ENCODE results near the gene CFAP410.

Gene CFAP410

DNA sequence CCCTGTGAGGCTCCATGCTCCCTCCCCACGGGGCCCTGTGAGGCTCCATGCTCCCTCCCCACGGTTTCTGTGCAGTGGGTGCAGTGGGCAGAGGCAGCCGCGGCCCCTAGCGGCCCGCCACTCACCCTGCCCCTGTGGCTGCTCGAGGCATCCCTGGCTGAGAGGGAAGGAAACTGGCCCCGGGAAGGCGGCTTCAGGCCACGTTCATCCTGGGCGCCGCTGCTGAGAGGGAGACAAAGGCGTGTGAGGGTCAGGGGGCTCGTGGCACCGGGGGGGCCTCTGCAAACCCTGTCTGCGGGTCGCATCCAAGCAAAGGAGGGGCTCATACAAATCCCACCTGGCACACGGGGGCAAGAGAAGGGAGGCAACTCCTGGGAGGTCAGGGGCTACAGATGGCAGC is 8.5 kb downstream of the CFAP410 start:
- no peak for DNase-seq

DNA sequence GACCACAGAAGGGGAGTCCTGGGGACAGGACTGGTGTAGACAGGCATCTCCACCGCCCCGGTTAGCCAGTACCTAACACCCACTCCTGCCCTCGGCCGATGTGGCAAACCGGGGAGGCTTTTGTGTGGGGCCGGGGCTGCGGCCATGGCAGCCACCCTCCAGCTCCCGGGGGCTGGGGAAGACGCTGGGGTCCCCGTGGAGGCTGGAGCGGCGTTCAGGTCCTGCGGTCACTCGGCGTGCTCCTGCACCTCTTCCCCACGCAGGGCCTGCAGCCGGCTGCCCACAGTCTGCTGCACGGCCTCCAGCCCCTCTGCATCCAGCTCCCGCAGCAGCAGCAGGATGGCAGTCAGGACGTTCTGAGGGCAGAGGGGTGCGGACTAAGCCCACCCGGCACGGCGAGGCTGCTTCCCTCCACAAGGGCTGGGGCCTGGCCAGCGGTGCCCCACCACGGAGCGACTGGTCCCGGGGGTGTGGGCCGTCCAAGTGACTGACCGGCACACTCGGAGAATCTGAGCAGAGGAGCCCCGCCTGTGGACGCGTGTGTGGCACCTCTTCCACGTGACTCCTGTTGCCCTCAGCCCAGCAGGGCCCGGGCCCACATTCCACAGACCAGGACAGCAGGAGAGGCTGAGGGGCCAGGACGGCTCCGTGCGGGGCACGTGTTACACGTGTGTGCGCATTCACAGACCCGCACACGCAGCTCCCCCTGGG is 9.1 kb downstream of the CFAP410 start:
- no peak for DNase-seq

DNA sequence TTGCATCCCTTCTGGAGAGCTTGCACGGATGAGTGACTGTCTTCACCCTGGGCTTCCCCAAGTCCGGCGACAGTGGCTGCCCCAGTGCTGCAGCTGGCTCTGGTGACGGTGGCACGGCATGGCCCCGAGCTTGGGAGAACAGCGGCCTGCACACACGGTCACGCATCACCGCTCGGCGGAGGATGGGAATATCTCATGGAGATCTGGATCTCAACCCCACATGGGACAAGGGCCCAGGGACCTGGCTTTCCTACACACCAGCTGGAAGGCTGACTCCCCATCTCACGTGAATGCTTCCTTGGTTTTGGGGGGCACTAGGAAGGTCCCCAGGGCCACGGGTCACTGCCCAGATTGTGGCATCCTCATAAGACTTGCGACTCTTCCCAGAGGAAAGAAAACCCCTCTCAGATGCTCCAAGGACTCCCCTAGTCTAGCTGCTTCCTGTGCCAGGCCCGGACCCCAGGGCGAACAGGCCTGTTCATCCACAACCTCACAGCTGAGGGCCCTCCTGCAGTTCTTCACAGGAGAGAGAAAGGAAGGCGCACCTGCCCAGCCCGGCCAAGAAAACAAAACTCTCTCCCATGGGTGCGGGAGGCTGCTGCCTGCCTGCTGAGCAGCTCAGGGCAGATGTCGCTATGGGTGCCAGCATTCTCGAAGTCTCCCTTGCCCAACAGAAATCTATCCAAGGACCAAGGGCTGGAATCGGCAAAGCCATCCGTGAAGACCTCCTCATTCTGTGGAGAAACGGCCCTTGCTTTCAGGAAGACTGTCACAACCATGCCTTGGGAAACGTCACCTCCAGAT is 9.9 kb downstream of the CFAP410 start:
- no peak for DNase-seq

DNA sequence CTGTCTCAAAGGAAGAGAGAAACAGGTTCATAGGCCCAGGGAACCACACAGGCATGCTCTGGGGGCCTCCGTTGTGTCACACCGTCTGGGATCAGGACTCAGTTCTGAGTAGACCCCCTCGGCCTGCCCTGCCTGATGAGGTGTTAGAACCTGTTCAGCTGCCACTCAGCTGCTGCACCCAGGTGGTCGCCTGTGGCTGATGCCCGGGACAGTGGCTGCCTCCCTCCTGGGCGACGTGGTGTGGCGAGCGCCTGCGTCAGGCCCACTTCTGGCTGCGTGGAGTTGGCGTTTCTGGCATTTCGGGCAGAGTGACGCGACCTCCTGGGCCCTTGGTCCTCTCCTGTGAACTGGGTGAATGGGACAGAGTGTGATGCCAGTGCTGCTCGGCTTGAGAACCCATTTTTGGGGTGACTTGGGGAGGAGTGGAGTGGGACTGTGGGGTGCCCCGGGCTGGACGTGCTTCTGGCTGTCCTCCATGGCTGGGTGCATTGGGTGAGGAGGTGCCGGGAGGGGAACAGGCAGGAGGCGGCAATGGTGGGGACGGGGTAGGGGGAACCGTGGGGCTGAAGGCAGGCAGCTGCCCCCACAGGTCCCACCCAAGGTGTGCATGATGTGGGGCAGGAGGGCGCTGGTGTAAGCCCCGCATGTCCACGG is 10.8 kb downstream of the CFAP410 start:
- no peak for DNase-seq

DNA sequence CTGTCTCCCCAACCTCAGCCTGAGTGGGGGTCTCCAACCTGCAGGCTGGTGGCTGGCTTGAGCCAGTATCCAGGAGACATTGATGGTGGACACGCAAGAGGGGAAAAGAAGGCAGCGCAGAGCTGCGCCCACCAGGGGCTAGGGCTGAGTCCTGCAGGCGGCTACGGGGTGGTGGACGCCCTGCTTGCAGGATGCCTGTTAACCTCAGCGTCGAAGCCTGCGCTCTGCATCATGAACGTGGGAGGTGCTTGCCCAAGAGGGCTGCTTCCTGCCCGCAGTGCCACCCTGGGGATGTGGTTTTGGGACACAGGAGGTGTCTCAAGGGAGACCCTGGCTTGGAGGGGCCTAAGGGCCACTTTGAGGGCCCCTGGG is 11.6 kb downstream of the CFAP410 start:
- no peak for DNase-seq

DNA sequence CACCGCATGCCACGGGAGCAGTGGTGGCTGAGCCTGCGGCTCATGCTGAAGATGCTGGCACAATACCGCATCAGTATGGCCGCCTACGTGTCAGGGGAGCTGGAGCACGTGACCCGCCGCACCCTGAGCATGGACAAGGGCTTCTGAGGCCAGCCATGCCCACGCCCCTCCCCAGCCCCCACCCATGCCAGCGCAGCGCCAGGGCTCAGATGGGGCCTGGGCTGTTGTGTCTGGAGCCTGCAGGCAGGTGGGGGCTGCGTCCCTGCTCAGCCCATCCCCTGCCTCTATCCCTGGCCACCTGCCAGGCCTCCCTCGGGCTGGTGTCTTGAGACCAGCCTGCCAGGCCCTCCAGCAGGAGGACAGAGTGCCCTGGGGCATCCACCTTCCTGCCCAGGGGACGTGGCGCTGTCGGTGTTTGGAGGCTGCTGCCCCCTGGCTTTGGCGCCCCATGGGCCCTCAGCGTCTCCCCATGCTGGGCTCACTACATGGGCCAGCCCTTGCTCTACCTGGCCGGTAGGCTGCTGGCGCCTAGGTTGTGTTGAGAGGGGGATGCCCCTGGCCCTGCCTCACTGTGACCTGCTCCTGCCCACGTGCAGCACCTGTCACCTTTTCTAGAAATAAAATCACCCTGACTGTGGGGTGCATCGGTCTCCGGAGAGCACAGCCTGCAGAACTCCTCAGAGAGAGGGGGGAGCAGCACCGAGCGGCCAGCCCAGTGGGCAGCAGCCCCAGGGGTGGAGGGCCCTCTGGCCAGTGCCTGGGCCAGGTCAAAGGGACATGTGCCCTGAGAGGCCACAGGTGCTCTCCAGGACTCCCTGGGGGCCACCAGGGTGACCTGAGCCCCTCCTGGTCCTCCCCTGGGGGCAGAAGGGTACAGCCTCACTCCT is 12.2 kb downstream of the CFAP410 start:
- DNase-seq: no peak

DNA sequence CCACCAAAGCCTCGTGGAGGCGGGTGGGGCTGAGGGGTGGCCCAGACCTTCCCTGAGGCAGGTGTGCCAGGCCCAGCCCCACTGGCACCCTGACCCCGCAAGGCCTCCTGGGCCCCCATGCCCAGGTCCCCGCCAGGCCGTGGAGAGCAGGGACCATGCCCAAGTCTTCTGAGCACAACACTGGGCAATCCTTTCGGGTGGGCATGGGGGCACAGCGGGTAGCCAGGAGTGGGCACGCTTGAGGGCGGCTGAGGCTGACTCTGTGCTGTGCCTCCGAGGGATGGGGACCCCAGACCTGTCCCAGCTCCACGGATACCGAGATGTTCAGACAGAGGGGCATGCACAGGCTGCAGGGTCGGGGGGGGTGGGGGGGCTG is 12.9 kb downstream of the CFAP410 start:
- no peak for DNase-seq

DNA sequence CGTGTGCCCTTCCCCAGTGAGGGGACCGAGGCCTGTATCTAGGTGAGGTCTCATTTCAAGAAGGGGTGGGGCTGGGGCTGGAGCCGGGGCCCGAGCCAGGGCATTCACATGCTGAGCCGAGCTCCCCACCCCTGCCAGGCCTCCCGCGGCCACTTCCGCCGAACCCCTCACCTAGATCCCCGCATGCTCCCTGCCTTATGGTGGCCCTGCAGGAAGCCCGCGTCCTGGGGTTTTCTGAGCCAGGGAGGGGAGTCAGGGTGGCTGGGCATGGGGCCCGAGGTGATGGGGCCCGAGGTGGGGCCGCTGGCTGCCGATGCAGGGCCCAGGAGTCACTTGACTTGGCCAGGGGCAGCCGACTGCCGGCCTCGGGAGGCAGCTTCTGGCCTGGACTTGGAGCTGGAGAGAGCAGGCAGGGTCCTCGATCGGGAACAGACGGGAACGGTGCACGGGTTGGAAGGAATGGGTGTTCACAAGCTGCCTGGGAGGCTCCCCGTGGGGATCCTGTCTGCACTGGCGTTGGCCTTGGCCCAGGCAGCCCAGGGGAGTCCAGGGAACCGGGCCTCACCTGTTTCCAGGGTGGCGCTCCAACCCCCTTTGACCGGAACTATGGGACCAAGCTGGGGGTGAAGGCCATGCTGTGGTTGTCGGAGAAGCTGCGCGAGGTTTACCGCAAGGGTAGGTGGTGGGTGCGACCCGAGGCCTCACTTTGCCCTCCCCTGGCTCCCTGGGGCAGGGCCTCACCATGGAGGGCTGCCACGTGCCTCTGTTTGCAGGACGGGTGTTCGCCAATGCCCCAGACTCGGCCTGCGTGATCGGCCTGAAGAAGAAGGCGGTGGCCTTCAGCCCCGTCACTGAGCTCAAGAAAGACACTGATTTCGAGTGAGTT is 13.6 kb downstream of the CFAP410 start:
- DNase-seq: no peak

DNA sequence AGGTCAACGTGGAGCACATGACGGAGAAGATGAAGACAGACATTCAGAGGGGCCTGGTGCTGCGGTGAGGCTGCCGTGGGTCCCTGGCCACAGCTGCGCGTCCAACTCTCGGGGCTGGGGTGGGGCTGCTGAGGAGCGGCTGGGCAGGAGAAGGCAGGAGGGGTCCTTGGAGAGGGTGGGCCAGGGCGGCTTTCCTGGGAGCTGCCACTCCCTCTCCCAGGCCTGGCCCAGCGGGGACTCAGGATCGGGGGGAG is 14.4 kb downstream of the CFAP410 start:
- DNase-seq: no peak

DNA sequence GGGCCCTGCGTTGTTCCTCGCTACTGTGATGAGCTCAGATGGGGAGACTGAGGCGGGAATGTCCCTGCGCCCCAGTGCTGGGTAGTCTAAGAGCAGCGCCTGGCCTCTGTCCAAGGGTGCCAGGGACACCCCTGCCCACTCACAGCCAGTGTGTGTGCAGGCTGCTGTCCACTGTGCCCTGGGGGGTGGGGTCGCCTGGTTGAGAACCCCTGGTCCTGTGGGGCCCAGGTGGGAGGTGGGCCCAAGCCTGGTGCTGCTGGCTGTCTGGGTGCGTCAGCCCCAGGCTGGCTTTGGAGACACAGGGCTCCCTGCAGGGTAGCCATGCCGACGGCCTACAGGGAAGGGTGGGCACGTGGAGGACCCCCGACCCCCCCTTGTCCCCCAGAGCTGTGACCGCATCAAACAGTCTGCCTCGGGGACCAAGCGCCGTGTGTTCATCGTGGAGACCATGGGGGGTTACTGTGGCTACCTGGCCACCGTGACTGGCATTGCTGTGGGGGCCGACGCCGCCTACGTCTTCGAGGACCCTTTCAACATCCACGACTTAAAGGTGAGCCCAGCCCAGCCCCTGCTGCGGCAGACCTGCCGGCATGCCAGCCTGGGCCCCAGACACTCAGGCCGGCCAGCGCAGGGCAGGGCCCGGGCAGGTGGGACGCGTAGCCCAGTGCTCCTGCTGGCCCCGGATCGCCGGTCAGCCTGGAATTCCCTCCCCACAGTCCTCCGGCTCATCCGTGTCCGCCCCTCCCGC is 14.9 kb downstream of the CFAP410 start:
- DNase-seq: no peak

DNA sequence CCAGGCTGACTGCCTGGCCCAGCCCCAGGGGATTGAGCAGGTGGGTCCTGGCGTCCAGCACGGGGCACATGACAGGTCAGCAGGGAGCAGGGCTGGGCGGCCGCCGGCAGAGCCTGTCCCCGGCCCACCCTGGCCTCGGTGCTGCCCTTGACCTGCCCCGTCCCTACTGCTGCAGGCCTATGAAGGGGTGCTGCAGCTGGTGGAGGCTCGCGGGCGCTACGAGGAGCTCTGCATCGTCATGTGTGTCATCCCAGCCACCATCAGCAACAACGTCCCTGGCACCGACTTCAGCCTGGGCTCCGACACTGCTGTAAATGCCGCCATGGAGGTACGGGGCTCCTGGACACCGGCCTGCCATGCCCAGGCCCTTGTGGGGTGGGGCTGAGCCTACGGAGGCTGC is 15.6 kb downstream of the CFAP410 start:
- DNase-seq: no peak

DNA sequence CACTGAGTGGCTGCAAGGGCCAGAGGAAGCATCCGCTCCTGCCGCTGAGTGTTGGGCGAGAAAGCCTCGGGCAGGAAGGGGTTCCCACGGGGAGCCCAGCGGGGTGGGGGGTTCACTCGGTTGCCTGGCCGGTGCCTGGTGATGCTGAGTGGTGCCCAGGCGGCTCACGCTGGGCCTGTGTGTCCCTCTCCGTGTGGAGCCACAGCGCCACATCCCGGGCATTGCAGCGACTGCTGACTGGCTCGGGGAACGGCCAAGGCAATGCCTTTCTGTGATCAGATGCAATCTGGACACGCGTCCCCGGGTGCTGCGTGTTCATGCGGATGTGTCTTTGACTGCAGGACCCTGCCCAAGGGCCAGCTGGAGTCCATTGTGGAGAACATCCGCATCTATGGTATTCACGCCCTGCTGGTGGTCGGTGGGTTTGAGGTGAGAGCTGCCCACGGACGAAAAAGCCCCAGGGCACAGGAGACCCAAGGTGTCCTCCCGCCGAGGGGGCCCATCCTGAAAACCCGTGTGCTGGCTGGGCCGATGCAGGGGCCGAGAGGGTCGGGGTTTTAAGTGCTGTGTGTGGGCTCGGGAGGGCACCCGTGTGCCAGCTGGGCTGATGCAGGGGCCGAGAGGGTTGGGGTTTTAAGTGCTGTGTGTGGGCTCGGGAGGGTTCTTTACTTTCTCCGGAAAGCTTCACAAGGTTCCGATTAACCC is 16.4 kb downstream of the CFAP410 start:
- DNase-seq: no peak

DNA sequence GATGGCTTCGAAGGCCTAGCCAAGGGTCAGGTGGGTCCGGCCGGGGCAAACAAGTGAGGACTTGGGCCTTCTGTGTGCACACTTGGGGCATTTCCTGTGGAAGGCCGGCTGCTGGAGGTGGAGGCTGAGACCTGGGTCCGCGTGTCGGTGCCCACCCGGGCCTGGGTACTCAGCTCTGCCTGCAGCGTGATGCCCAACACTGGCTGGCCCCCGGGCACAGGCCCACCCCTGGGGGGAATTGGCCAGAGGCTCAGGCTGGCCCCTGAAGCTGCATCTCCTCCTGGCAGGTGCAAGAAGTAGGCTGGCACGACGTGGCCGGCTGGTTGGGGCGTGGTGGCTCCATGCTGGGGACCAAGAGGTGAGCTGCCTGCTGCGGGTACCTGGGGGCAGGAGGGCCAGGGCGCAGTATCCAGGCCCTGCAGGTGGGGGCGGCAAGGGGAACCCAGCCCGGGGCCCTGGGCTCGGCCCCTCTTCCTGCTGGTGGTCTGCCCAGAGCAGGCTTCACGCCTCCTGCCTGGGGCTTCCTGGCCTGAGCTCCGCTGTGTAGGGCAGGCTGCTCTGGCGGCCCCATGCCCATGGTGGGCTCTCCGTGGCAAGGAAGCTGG is 17.2 kb downstream of the CFAP410 start:
- DNase-seq: no peak

DNA sequence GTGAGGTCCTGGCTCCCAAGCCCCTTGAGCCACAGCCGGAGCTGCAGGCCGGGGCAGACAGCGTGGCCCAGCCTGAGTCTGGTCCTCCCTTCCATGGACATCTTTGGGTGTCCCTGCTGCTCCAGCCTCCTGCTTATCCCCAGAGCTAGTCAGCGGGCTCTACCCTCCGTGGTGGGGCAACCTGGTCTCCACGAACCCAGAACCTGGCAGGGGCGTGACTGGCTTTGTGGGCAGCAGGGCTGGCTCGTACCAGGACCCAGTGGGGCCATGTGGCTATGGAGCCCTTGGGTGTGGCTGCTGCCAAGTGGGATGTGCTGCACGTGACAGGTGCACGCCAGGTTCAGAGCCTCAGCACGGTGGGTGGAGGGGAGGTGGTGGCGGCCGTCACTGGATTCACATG is 18.3 kb downstream of the CFAP410 start:
- no peak for DNase-seq

DNA sequence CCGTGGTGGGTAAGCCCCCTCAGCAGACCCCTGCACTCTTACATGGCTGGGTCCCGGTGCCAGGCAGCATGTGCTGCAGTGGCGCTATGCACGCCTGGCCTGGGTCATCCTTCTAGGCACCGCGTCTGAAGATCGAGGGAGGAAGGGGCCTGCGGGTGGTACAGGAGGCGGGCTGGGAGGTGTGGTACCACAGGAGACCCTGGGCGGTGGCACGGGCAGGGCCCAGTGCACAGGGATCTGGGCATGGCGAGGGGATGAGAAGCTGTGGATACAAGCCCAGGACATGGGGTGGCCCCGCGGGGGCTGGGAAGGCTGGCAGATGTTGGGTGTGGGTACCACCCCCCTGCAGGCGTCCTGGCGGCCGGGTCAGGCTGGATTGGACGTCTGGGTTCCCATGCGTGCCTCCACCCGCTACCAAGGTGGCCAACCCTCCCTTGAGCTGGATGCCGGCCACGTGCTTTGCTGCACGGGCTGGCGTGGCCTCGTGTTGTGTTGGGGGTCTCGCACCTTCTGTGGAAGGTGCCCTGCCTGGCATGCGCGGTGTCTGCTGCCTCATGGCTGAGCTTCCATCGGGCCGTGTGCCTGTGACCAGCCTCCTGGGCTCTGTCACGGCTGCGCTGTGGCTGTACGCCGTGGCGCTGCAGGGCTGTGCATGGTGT is 19.7 kb downstream of the CFAP410 start:
- DNase-seq: no peak

DNA sequence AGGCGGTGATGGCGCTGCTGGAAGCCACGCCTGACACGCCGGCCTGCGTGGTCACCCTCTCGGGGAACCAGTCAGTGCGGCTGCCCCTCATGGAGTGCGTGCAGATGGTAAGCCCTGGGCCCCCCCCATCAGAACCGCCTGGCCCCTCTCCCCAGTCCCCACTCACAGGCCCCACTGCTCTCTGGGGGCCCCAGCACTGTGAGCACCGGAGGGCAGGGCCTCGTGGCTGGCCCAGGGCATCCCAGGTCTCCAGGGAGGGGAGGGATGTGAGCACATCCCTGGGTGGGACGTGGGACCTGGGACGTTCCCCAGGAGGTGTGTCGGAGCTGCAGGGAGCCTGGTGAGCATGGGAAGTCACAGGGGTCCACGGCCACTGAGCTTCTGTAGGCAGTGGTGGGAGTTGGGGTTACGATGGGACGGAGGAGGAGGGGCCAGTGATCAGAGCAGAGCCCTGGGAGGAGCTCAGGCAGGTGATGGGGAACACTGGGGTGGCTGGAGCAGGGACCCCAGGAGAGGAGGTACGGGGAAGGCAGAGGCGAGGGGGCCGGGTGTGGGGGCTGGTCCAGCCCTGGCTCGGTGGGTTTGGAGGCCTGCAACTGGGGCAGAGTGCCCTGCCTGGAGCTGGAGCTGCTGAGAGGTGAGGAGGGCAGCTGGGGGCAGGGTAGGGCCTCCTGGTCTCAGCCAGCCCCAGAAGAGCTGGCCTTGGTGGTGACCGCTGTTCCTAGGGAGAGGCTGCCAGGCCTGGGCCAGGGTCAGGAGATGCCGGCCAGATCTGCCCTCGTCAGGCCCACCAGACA is 20.5 kb downstream of the CFAP410 start:
- no peak for DNase-seq

DNA sequence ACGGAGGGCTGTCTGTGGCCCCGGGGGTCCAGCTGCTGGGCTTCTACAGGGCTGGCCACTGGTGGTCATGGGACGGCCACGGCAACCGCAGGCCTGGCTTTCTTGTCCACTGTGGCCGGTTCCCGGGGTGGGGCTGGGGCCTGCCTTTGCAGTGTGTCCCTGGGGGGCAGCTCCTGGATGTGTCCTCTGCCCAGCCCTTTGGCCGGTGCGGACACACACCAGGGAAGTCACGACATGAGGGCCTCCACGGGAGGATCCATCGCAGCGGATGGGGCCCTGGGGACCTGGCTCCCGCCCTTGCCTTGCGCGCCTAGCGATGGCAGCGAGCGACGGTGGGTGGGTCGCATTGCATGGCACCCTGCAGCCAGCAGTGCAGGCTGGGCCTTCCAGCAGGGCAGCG is 21.3 kb downstream of the CFAP410 start:
- DNase-seq: no peak

DNA sequence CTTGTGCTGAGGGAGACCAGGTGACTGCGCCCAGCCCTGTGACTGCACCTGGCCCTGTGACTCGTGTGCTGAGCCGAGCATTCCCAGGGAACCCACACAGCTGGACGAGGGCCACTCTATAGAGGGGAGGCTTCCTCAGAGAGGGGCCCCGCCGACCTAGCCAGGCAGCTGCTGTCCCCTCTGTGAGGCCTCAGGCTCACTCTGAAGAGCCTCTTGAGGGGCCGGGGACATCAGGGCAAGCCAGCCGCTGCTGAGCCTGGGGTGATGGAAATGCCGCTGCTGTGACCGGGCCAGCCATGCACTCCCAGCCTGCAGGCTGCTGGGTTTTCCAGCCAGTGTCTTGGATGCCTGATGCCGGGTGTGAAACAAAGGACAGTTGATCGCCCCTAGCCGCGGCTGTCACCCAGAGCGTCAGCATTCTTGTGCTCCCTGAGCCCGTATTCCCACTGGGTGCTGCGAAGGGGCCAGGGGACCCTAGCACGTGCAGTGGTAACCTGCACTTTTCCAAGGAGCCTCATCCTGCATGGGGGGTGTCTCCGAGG is 21.9 kb downstream of the CFAP410 start:
- no peak for DNase-seq
